ENCODE results near the gene CLUH. TPM values are rescaled to one million over a fixed set of nuclear protein-coding genes. Genes with fewer than 3 reads are reported as not detected.

The CLUH gene
- polyA plus RNA-seq, 2 of the 4 experiments (the other 2 are of a cell fraction), result 23.6 to 93.1 TPM

GRCh38 chr17:2724784-2725164, 13.2 kb upstream of the CLUH start (continued):
- TF ChIP-seq, protein P1, sequence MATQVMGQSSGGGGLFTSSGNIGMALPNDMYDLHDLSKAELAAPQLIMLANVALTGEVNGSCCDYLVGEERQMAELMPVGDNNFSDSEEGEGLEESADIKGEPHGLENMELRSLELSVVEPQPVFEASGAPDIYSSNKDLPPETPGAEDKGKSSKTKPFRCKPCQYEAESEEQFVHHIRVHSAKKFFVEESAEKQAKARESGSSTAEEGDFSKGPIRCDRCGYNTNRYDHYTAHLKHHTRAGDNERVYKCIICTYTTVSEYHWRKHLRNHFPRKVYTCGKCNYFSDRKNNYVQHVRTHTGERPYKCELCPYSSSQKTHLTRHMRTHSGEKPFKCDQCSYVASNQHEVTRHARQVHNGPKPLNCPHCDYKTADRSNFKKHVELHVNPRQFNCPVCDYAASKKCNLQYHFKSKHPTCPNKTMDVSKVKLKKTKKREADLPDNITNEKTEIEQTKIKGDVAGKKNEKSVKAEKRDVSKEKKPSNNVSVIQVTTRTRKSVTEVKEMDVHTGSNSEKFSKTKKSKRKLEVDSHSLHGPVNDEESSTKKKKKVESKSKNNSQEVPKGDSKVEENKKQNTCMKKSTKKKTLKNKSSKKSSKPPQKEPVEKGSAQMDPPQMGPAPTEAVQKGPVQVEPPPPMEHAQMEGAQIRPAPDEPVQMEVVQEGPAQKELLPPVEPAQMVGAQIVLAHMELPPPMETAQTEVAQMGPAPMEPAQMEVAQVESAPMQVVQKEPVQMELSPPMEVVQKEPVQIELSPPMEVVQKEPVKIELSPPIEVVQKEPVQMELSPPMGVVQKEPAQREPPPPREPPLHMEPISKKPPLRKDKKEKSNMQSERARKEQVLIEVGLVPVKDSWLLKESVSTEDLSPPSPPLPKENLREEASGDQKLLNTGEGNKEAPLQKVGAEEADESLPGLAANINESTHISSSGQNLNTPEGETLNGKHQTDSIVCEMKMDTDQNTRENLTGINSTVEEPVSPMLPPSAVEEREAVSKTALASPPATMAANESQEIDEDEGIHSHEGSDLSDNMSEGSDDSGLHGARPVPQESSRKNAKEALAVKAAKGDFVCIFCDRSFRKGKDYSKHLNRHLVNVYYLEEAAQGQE (IDR thresholded peaks at IDR 0.05), result no peak
- TF ChIP-seq HES2 (IDR thresholded peaks at IDR 0.05), result no peak
- no peak for TF ChIP-seq CBX2 (IDR thresholded peaks at IDR 0.05; ENCODE audit: borderline replicate concordance, low read depth)
- no peak for TF ChIP-seq RNF2 (IDR thresholded peaks at IDR 0.05; ENCODE audit: borderline replicate concordance, low read depth)
- no peak for TF ChIP-seq CBX8 (IDR thresholded peaks at IDR 0.05)
- no peak for TF ChIP-seq RFX5 (IDR thresholded peaks at IDR 0.05)
- TF ChIP-seq HOXA7 (CRISPR knock-in tag; IDR thresholded peaks at IDR 0.05), result no peak
- TF ChIP-seq NR3C1 (IDR thresholded peaks at IDR 0.05), result no peak
- TF ChIP-seq POLR2A (IDR thresholded peaks at IDR 0.05; ENCODE audit: low read length), result no peak
- TF ChIP-seq ESRRA (IDR thresholded peaks at IDR 0.05; ENCODE audit: borderline replicate concordance, low read length), result no peak
- TF ChIP-seq MAFK (IDR thresholded peaks at IDR 0.05; ENCODE audit: partially characterized antibody), result peak; percentile 67
- no peak for TF ChIP-seq USF2 (IDR thresholded peaks at IDR 0.05)
- TF ChIP-seq TFCP2L1 (CRISPR knock-in tag; IDR thresholded peaks at IDR 0.05), result no peak
- TF ChIP-seq FOSB (CRISPR knock-in tag; IDR thresholded peaks at IDR 0.05), result no peak
- no peak for TF ChIP-seq MAZ (IDR thresholded peaks at IDR 0.05; ENCODE audit: borderline replicate concordance, low read depth, low read length)

- CTCF ChIA-PET, result interaction anchor here (0.6 to 2.5 kb wide), 14 partner anchors 8 to 191 kb away, joined by 3 to 13 read pairs (median 4); no protein-coding TSS in a partner anchor
- TF ChIP-seq SMC3 (IDR thresholded peaks at IDR 0.05) (no peak), MYC (IDR thresholded peaks at IDR 0.05; ENCODE audit: borderline replicate concordance, low read length) (no peak), TP53 (CRISPR knock-in tag; IDR thresholded peaks at IDR 0.05) (no peak), RARB (CRISPR knock-in tag; IDR thresholded peaks at IDR 0.05) (no peak), POLR2AphosphoS2 (conservative IDR thresholded peaks at IDR 0.05; ENCODE audit: low read length) (no peak), MAFK (IDR thresholded peaks at IDR 0.05; ENCODE audit: partially characterized antibody) (no peak), ZNF302 (CRISPR knock-in tag; IDR thresholded peaks at IDR 0.05) (no peak), EHF (CRISPR knock-in tag; IDR thresholded peaks at IDR 0.05) (no peak), HMGXB4 (CRISPR knock-in tag; IDR thresholded peaks at IDR 0.05; ENCODE audit: borderline replicate concordance) (no peak), CTCF (IDR thresholded peaks at IDR 0.05) (no peak), EHMT2 (IDR thresholded peaks at IDR 0.05; ENCODE audit: low read depth) (no peak), PBX3 (IDR thresholded peaks at IDR 0.05) (no peak), PHF8 (IDR thresholded peaks at IDR 0.05; ENCODE audit: borderline replicate concordance, low read depth) (no peak), JUNB (IDR thresholded peaks at IDR 0.05) (no peak)
- TF ChIP-seq, protein P2, sequence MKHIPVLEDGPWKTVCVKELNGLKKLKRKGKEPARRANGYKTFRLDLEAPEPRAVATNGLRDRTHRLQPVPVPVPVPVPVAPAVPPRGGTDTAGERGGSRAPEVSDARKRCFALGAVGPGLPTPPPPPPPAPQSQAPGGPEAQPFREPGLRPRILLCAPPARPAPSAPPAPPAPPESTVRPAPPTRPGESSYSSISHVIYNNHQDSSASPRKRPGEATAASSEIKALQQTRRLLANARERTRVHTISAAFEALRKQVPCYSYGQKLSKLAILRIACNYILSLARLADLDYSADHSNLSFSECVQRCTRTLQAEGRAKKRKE (CRISPR knock-in tag; IDR thresholded peaks at IDR 0.05; ENCODE audit: low read depth), result no peak
Observed at GRCh38 chr17:2723997-2724783, 12.6 kb upstream of the CLUH start.

More at GRCh38 chr17:2723997-2724783, 12.6 kb upstream of the CLUH start:
- WGBS (ENCODE audit: missing lambda C conversion rate), result 63% methylated on average over 36 of the region's 98 CpGs
- Histone ChIP-seq H3K4me2 (peak overlapping the region; percentile 78), H3K4me3 (peak overlapping the region; percentile 29; the same call in 2 of the 3 replicates), H3K27ac (peak overlapping the region in 1 of 2 experiments; percentile 67; a peak in 4 of 6 replicates), H3K9me3 (0 out of 3 replicates have a peak, but pooled peaks cover 4% of the 10 kb centered on the region), H3K4me1 (no peaks in the 10 kb centered on the region)
- ATAC-seq (peak in 1 of 2 experiments; percentile 10; a peak in 1 of 6 replicates), DNase-seq (ENCODE audit: low read depth in 1 of 2, low spot score in 1 of 2) (no peak), FAIRE-seq (no peak)
- POLR2A ChIA-PET, result no interaction called here

Data from A549 (cell line).